ENCODE results near the gene PTGDS.

The PTGDS gene

GRCh38 chr9:137009938-137010732 is 32.8 kb downstream of the PTGDS start:
- FAIRE-seq (no peak), DNase-seq (ENCODE audit: insufficient read length) (no peak)
- TF ChIP-seq TAF1 (IDR thresholded peaks at IDR 0.05; ENCODE audit: borderline replicate concordance, low read depth, low read length) (no peak), POLR2A (IDR thresholded peaks at IDR 0.05; ENCODE audit: low read depth, low read length) (no peak), POLR2AphosphoS5 (IDR thresholded peaks at IDR 0.05; ENCODE audit: low read depth, low read length) (no peak)

DNA sequence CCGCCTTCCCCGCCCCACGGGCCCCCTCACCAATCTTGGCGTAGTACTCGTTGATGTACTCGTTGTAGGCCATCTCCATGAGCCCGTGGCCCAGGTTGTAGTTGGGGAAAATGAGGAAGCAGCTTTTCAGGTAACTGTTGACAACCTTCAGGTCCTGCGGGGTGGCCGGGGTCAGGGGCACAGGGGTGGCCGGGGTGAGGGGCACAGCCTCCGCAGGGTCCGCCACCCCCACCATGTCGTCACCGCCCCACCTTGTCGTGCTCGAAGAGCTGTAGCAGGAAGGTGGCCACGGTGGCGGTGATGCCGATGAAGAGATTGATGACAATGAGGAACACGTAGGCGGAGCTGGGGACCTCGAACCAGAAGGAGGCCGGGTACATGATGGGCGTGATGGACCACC is 33.9 kb downstream of the PTGDS start:
- DNase-seq (ENCODE audit: insufficient read length) (no peak), FAIRE-seq (no peak)
- TF ChIP-seq TAF1 (IDR thresholded peaks at IDR 0.05; ENCODE audit: borderline replicate concordance, low read depth, low read length) = no peak
- TF ChIP-seq POLR2A (IDR thresholded peaks at IDR 0.05; ENCODE audit: low read depth, low read length) = no peak
- no peak for TF ChIP-seq POLR2AphosphoS5 (IDR thresholded peaks at IDR 0.05; ENCODE audit: low read depth, low read length)

DNA sequence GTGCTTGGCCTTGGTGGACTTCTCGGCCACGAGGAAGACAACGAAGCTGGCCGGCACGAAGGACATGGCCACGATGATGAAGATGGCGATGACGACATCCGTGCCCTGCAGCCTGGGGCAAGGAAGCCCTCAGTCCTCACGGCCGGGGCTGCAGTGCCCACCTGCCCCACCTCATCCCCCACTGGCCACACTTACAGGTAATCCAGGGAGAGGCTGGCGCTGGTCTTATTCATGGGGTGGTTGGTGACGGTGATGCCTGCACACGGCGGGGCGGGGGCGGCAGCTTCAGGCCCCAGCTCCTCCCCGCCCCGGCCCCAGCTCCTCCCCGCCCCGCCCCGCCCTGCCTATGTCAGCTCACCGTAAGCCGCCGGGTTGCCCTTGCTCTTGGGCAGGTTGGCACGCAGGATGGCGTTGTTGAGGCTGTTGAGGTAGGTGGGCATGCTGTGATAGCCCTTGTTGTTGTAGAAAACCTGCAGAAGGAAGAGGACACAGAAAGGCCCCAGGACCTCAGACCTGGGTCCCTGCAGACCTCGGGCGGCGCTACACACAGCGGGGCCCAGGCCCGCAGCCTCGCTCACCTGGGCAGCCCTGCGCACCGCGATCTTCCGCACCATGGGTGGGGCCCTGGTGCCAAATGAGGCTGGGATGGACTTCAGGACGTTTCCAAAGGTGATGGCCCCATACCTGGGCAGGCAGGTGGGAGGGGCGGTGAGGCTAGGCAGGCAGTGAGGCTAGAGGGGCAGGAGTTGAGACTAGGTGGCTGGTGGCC is 34.8 kb downstream of the PTGDS start:
- no peak for TF ChIP-seq TAF1 (IDR thresholded peaks at IDR 0.05; ENCODE audit: borderline replicate concordance, low read depth, low read length)
- no peak for TF ChIP-seq POLR2AphosphoS5 (IDR thresholded peaks at IDR 0.05; ENCODE audit: low read depth, low read length)
- TF ChIP-seq POLR2A (IDR thresholded peaks at IDR 0.05; ENCODE audit: low read depth, low read length) = no peak
- no peak for FAIRE-seq
- DNase-seq (ENCODE audit: insufficient read length) = no peak

- FAIRE-seq (no peak), DNase-seq (ENCODE audit: insufficient read length) (no peak)
- TF ChIP-seq POLR2A (IDR thresholded peaks at IDR 0.05; ENCODE audit: low read depth, low read length) (no peak), POLR2AphosphoS5 (IDR thresholded peaks at IDR 0.05; ENCODE audit: low read depth, low read length) (no peak), TAF1 (IDR thresholded peaks at IDR 0.05; ENCODE audit: borderline replicate concordance, low read depth, low read length) (no peak)
These were observed 35.6 kb downstream of the PTGDS start for GRCh38 chr9:137012694-137013570.

DNA sequence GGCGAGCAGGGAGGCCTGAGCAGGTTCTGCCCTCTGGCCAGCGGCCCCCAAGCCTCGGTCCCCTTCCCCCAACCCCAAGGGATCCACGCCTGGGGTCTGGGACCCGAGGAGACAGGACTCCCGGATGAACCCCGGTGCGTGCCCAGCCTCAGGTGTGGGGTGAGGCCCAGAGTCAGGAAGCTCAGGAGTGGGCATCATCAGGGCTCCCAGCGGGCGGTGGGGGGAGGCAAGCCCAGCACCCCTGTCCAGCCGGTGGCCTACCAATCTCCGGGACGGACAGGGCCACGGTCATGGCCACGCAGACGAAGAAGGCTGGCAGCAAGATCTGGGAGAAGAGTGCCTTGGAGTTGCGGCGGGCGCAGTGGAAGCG is 36.3 kb downstream of the PTGDS start:
- TF ChIP-seq POLR2A (IDR thresholded peaks at IDR 0.05; ENCODE audit: low read depth, low read length) = no peak
- no peak for TF ChIP-seq POLR2AphosphoS5 (IDR thresholded peaks at IDR 0.05; ENCODE audit: low read depth, low read length)
- no peak for TF ChIP-seq TAF1 (IDR thresholded peaks at IDR 0.05; ENCODE audit: borderline replicate concordance, low read depth, low read length)
- FAIRE-seq = no peak
- DNase-seq (ENCODE audit: insufficient read length) = no peak

DNA sequence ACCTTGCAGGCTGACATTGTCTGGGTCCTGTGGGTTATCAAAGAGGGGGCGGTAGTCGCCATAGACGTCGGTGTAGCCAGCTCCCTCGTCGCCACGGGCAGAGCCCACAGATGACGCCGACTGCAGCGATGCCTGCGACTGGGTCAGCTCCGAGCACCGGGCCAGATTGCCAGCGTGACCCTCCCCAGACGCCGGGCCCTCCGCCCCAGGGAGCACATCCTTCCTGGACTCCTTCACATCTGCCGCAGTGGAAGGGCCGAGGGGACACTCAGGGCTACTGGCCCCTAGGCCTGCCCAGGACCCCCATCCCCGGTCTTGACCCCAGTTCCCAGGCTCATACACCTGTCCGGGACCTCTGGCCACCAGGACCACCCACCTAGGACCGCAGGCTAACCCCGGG is 36.9 kb downstream of the PTGDS start:
- FAIRE-seq = no peak
- no peak for DNase-seq (ENCODE audit: insufficient read length)
- TF ChIP-seq POLR2A (IDR thresholded peaks at IDR 0.05; ENCODE audit: low read depth, low read length) (no peak), TAF1 (IDR thresholded peaks at IDR 0.05; ENCODE audit: borderline replicate concordance, low read depth, low read length) (no peak), POLR2AphosphoS5 (IDR thresholded peaks at IDR 0.05; ENCODE audit: low read depth, low read length) (no peak)

GRCh38 chr9:137014776-137015539 is 37.7 kb downstream of the PTGDS start:
- DNase-seq (ENCODE audit: insufficient read length) = no peak
- FAIRE-seq = no peak
- no peak for TF ChIP-seq TAF1 (IDR thresholded peaks at IDR 0.05; ENCODE audit: borderline replicate concordance, low read depth, low read length)
- TF ChIP-seq POLR2A (IDR thresholded peaks at IDR 0.05; ENCODE audit: low read depth, low read length) = no peak

DNA sequence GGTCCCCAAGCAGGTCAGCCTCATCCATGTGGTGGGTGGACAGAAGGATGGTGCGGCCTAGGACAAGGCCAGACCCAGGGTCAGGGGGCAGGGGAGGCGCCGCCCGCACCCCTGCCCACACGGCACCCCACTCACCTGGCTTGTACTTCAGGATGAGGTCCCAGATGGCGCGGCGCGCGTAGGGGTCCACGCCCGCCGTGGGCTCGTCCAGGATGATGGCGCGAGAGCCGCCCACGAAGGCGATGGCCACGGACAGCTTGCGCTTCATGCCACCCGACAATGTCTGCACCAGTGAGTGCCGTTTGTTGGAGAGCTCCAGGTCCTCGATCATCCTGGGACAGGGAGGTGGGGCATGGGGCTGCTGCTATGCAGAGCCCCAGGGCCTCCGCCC is 38.2 kb downstream of the PTGDS start:
- DNase-seq (ENCODE audit: insufficient read length) (no peak), FAIRE-seq (no peak)
- TF ChIP-seq TAF1 (IDR thresholded peaks at IDR 0.05; ENCODE audit: borderline replicate concordance, low read depth, low read length) = no peak
- TF ChIP-seq POLR2AphosphoS5 (IDR thresholded peaks at IDR 0.05; ENCODE audit: low read depth, low read length) = no peak
- TF ChIP-seq POLR2A (IDR thresholded peaks at IDR 0.05; ENCODE audit: low read depth, low read length) = no peak

DNA sequence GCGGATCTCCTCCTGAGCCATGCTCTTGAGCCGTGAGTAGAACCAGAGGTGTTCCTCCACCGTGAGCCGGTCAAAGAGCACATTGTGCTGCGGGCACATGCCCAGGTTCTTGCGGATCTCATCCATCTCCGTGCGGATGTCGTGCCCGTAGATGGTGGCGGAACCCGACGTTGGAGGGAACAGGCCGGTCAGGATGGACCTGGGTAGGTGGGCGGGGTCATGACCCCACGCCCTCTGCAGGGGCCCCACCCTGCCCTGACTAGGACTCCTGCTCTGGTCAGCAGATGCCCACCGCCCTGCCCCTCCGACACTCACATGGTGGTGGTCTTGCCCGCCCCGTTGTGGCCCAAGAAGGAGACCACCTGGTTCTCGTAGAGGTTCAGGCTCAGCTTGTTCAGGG is 38.7 kb downstream of the PTGDS start:
- TF ChIP-seq POLR2AphosphoS5 (IDR thresholded peaks at IDR 0.05; ENCODE audit: low read depth, low read length) = no peak
- TF ChIP-seq TAF1 (IDR thresholded peaks at IDR 0.05; ENCODE audit: borderline replicate concordance, low read depth, low read length) = no peak
- TF ChIP-seq POLR2A (IDR thresholded peaks at IDR 0.05; ENCODE audit: low read depth, low read length) = no peak
- DNase-seq (ENCODE audit: insufficient read length) (no peak), FAIRE-seq (no peak)

DNA sequence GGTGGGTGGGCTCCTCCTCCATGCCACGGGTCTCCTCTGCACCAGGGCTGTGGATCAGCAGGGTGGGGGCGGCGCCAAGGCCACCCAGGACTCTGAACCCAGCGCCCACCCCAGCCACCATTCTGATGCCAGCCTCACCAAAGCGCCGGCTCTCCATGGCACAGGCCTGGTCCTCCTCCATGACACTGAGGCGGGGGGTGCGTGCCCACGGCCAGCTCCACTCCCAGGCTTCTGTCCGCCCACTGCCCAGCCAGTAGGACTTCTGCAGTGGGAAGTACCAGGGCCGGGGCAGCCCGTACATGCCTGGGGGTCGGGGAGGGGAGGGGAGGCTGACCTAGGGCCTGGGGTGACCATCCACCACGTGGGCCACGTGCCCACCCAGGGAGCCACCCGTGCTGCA is 39.1 kb downstream of the PTGDS start:
- FAIRE-seq = no peak
- no peak for DNase-seq (ENCODE audit: insufficient read length)
- TF ChIP-seq TAF1 (IDR thresholded peaks at IDR 0.05; ENCODE audit: borderline replicate concordance, low read depth, low read length) (no peak), POLR2AphosphoS5 (IDR thresholded peaks at IDR 0.05; ENCODE audit: low read depth, low read length) (no peak), POLR2A (IDR thresholded peaks at IDR 0.05; ENCODE audit: low read depth, low read length) (no peak)

DNA sequence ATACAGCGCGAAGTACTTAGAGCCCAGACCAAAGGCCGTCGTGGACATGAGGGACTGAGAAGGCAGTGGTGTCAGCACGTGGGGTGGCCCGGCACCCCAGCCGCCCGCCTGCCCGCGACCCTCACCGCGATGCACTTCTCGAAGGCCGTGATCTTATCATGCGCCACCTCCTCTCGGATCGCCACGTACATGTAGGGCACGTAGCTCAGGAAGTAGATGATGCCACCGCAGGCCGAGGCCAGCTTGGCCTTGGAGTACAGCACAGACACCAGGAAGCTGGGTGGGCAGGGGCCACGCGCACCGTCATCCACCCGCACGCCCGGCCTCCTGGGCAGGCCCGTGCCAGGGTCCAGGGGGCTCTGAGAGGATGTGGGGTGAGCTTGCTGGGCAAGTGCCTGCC is 39.8 kb downstream of the PTGDS start:
- TF ChIP-seq TAF1 (IDR thresholded peaks at IDR 0.05; ENCODE audit: borderline replicate concordance, low read depth, low read length) = no peak
- no peak for TF ChIP-seq POLR2AphosphoS5 (IDR thresholded peaks at IDR 0.05; ENCODE audit: low read depth, low read length)
- no peak for TF ChIP-seq POLR2A (IDR thresholded peaks at IDR 0.05; ENCODE audit: low read depth, low read length)
- no peak for FAIRE-seq
- no peak for DNase-seq (ENCODE audit: insufficient read length)
